Measurements from ENCODE around the gene SPON2.
"Not testable (repeated sequence)": the region's sequence is repeated elsewhere in the genome, so short reads cannot be mapped to it uniquely, and the experiment has no call there.

SPON2 gene

DNA sequence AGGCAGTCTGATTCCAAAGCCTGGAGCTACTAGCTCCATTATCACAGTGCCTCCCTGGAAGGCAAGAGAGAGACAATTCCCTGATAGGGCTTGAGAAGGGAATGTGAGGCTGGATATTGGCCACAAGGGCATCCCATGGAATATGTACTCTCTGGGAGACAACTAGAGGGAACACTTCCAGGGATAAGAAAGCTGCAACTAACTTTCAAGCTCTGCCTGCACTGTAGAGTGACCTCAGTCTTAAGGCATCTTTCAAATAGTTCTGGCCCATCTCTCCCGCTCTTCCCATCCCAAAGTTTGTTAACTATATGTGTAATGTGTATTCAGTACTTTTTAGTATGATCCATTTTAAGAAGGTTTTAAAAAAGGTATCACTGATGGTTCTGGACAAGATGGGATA lies 45.9 kb downstream of the SPON2 start:
- H3K27ac Mint-ChIP-seq = no peak overlapping the region
- H3K36me3 Mint-ChIP-seq = peaks cover 3% of the 10 kb centered on the region
- no peaks in the 10 kb centered on the region for H3K9me3 Mint-ChIP-seq (ENCODE audit: low read depth)
- H3K27me3 Mint-ChIP-seq = peaks cover 12% of the 10 kb centered on the region
- H3K4me1 Mint-ChIP-seq (ENCODE audit: low read depth) = peaks cover 2% of the 10 kb centered on the region
- no peak overlapping the region for H3K4me3 Mint-ChIP-seq

DNA sequence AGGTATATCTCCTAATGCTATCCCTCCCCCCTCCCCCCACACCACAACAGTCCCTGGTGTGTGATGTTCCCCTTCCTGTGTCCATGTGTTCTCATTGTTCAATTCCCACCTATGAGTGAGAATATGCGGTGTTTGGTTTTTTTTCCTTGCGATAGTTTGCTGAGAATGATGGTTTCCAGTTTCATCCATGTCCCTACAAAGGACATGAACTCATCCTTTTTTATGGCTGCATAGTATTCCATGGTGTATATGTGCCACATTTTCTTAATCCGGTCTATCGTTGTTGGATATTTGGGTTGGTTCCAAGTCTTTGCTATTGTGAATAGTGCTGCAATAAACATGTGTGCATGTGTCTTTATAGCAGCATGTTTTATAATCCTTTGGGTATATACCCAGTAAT lies 46.9 kb downstream of the SPON2 start:
- not testable (repeated sequence) for H3K4me1 Mint-ChIP-seq (ENCODE audit: low read depth); H3K36me3 Mint-ChIP-seq; H3K27ac Mint-ChIP-seq; H3K9me3 Mint-ChIP-seq (ENCODE audit: low read depth); H3K4me3 Mint-ChIP-seq
- H3K27me3 Mint-ChIP-seq = peaks cover 12% of the 10 kb centered on the region

- Mint-ChIP-seq H3K36me3 (peaks cover 3% of the 10 kb centered on the region), H3K27me3 (peaks cover 12% of the 10 kb centered on the region), H3K9me3 (ENCODE audit: low read depth) (no peaks in the 10 kb centered on the region), H3K4me3 (no peak overlapping the region), H3K4me1 (ENCODE audit: low read depth) (no peaks in the 10 kb centered on the region), H3K27ac (no peak overlapping the region)
These were observed 47.6 kb downstream of the SPON2 start for GRCh38 chr4:1124818-1125217.

DNA sequence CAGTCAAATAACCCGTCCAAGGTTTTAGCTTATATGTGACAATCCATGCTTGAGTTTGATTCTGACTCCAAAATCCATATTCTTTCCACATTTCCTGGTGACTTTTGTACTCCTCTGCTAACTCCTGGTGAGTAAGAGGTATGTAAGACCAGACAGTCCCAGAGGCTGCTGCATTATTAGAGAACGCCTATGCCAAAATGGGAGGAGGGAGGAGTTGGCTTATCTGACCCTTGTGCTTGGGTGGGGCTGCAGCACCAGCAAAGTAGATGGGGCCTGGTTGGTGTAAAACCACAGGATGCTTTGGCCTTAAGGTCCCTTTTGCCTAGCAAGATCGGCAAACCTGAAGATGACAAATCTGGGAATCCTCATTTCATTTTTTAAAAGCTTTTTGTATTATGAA lies 49.9 kb downstream of the SPON2 start:
- Mint-ChIP-seq H3K9me3 (ENCODE audit: low read depth) (no peaks in the 10 kb centered on the region), H3K27me3 (peaks cover 11% of the 10 kb centered on the region), H3K36me3 (peaks cover 3% of the 10 kb centered on the region), H3K4me1 (ENCODE audit: low read depth) (no peaks in the 10 kb centered on the region), H3K4me3 (no peak overlapping the region), H3K27ac (no peak overlapping the region)
